Panc1 (cell line): ENCODE data around the gene POLR2A.

Experiments
- TF ChIP-seq, protein P1 (sequence below), 2 experiments: IDR thresholded peaks; 2 replicates each; pipeline ENCODE4 v1.6.1; 2011 to 2012; ENCODE audit warnings: low read depth in 2 of 2, control low read depth in 1 of 2, low read length in 1 of 2, mild to moderate bottlenecking in 1 of 2, moderate library complexity in 1 of 2; ENCODE audit not compliant: insufficient read depth in 1 of 2
- TF ChIP-seq, protein P2 (sequence below): fragments of 450-650 bp; IDR thresholded peaks from 2 replicates; pipeline ENCODE4 v1.5.1; 2017; ENCODE audit warnings: mild to moderate bottlenecking

DNA sequence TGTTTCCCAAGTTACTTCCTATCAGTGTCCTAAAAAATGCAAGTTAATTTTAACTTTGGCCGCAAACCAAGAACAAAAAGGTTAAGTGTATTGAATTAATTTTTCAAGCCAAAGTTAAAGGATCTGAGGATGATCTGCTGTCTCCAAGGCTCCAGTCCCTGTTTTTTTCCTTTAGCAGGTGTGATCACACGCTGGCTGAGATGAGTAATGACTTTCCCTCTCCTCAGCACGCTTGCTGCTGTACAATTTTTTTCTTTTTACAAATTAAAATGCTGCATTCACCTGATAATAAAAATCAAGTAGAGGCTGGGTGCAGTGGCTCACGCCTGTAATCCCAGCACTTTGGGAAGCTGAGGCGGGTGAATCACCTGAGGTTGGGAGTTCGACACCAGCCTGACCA, 60.7 kb downstream of the POLR2A start:
- TF ChIP-seq, protein P1, sequence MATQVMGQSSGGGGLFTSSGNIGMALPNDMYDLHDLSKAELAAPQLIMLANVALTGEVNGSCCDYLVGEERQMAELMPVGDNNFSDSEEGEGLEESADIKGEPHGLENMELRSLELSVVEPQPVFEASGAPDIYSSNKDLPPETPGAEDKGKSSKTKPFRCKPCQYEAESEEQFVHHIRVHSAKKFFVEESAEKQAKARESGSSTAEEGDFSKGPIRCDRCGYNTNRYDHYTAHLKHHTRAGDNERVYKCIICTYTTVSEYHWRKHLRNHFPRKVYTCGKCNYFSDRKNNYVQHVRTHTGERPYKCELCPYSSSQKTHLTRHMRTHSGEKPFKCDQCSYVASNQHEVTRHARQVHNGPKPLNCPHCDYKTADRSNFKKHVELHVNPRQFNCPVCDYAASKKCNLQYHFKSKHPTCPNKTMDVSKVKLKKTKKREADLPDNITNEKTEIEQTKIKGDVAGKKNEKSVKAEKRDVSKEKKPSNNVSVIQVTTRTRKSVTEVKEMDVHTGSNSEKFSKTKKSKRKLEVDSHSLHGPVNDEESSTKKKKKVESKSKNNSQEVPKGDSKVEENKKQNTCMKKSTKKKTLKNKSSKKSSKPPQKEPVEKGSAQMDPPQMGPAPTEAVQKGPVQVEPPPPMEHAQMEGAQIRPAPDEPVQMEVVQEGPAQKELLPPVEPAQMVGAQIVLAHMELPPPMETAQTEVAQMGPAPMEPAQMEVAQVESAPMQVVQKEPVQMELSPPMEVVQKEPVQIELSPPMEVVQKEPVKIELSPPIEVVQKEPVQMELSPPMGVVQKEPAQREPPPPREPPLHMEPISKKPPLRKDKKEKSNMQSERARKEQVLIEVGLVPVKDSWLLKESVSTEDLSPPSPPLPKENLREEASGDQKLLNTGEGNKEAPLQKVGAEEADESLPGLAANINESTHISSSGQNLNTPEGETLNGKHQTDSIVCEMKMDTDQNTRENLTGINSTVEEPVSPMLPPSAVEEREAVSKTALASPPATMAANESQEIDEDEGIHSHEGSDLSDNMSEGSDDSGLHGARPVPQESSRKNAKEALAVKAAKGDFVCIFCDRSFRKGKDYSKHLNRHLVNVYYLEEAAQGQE (IDR thresholded peaks at IDR 0.05; ENCODE audit: insufficient read depth in 1 of 2, low read depth in 2 of 2, low read length in 1 of 2) = no peak
- TF ChIP-seq, protein P2, sequence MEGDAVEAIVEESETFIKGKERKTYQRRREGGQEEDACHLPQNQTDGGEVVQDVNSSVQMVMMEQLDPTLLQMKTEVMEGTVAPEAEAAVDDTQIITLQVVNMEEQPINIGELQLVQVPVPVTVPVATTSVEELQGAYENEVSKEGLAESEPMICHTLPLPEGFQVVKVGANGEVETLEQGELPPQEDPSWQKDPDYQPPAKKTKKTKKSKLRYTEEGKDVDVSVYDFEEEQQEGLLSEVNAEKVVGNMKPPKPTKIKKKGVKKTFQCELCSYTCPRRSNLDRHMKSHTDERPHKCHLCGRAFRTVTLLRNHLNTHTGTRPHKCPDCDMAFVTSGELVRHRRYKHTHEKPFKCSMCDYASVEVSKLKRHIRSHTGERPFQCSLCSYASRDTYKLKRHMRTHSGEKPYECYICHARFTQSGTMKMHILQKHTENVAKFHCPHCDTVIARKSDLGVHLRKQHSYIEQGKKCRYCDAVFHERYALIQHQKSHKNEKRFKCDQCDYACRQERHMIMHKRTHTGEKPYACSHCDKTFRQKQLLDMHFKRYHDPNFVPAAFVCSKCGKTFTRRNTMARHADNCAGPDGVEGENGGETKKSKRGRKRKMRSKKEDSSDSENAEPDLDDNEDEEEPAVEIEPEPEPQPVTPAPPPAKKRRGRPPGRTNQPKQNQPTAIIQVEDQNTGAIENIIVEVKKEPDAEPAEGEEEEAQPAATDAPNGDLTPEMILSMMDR = no peak
